Erythroblast (primary cell): ENCODE results near the gene SAMD5.

Source experiments
- GATA1 ChIP-seq: IDR thresholded peaks from 2 replicates; pipeline ENCODE4 v1.6.1; 2011; ENCODE audit warnings: low read depth, mild to moderate bottlenecking, control low read depth, low read length, moderate library complexity
- POLR2A ChIP-seq: IDR thresholded peaks from 2 replicates; pipeline ENCODE4 v1.6.1; 2011; ENCODE audit warnings: mild to moderate bottlenecking, low read length

DNA sequence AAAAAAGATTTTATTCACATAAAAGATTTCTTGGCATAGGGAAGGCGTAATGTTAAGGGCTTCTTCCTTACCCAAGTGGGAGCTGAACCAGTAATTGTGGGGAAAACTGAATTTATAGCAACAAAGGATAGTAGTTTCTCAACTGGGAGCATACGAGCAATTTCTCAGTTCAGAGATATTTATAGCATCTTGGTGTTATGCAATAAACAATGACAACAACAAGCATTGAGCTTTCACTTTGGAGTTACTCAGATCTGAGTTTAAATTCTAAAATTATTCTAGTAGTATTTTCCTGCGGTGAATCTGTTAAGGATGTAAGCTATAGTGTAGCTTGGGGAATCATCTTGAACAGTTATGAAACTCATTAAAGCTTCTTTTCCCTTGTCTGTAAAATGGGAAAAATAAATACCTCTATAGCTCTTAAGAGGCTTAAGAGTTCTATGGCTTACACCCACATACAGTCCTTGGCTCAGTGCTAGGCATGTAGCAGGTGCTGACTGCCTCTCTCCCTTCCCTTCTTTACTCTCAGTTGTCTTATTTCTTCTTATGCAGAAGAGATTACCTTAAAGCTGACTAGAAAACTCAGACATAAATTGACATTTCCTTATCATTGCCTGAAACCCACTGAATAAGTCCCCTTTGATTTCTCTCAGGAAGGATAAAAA, 58.8 kb downstream of the SAMD5 start:
- TF ChIP-seq POLR2A (no peak), GATA1 (no peak)
